Measurements from ENCODE around the gene UQCR10.

The UQCR10 gene

DNA sequence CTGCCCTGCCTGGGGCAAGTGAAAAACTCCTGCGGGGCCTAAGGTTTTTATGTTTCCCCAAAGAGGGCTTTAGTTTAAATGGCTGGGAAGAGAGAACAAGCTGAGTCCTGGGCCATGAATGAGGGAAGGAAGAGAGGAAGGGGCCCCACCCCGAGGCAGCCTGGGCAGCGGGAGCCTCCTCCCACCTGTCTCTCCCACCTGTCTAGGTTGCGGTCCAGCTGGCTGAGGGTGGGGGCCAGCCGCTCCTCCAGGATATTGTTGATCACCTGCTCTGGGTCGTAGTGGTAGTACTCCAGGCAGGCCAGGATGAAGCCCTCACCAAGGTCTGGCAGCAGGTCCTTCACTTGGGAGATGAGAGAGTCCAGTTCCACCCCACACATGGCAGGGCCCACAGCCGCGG, 34.6 kb downstream of the UQCR10 start:
- peak; percentile 19 for DNase-seq
- Histone ChIP-seq H3K27me3 (ENCODE audit: insufficient read depth, low read depth, severe bottlenecking) (no peaks in the 10 kb centered on the region), H3K4me3 (ENCODE audit: low read depth, low read length) (no peak overlapping the region), H3K36me3 (peaks cover 76% of the 10 kb centered on the region), H3K9me3 (ENCODE audit: severe bottlenecking) (no peaks in the 10 kb centered on the region), H3K27ac (no peak overlapping the region)
- TF ChIP-seq, protein P1, sequence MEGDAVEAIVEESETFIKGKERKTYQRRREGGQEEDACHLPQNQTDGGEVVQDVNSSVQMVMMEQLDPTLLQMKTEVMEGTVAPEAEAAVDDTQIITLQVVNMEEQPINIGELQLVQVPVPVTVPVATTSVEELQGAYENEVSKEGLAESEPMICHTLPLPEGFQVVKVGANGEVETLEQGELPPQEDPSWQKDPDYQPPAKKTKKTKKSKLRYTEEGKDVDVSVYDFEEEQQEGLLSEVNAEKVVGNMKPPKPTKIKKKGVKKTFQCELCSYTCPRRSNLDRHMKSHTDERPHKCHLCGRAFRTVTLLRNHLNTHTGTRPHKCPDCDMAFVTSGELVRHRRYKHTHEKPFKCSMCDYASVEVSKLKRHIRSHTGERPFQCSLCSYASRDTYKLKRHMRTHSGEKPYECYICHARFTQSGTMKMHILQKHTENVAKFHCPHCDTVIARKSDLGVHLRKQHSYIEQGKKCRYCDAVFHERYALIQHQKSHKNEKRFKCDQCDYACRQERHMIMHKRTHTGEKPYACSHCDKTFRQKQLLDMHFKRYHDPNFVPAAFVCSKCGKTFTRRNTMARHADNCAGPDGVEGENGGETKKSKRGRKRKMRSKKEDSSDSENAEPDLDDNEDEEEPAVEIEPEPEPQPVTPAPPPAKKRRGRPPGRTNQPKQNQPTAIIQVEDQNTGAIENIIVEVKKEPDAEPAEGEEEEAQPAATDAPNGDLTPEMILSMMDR (IDR thresholded peaks at IDR 0.05; ENCODE audit: low read depth, low read length): no peak

DNA sequence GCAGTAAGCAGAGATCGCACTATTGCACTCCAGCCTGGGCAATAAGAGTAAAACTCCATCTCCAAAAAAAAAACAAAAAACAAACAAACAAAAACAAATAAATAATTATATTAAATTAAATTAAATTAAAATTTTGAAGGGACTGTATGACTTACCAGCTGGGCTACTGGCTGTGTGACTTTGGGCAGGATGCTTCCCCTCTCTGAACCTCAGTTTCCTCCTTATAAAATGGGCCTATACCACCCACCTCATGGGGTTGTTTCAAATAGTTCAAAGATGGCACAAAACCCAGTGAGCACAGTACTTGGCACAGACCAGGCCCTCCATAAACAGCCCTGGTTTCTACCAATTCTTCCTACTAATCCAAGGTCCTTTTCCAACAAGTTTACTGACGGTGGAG, 36.0 kb downstream of the UQCR10 start:
- TF ChIP-seq, protein P1 (IDR thresholded peaks at IDR 0.05; ENCODE audit: low read depth, low read length): no peak
- Histone ChIP-seq H3K27ac (no peak overlapping the region), H3K27me3 (ENCODE audit: insufficient read depth, low read depth, severe bottlenecking) (no peaks in the 10 kb centered on the region), H3K9me3 (ENCODE audit: severe bottlenecking) (no peaks in the 10 kb centered on the region), H3K4me3 (ENCODE audit: low read depth, low read length) (no peak overlapping the region), H3K36me3 (peaks cover 79% of the 10 kb centered on the region)
- no peak for DNase-seq

DNA sequence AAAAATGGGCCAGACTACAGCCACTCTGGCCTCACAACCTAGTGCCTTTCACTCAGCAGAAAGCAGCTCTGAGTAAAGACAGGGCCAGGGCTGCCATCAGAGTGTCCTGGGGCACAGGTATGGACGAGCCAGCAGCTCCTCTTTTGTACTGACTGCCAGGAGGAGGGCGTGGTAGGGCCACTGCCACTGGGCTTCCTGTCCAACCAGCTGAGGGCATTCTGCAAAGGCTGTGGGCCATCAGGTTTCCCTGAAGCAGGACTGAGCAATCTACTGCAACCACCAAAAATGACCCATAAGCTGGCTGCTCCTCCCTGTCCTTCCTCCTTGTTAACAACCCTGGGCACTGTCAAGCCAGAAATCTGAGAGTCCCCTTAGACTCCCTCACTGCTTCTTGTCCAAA, 37.8 kb downstream of the UQCR10 start:
- H3K4me3 ChIP-seq (ENCODE audit: low read depth, low read length): no peak overlapping the region
- no peak for DNase-seq
- peaks cover 71% of the 10 kb centered on the region for H3K36me3 ChIP-seq
- no peaks in the 10 kb centered on the region for H3K27me3 ChIP-seq (ENCODE audit: insufficient read depth, low read depth, severe bottlenecking)
- H3K27ac ChIP-seq: no peak overlapping the region
- TF ChIP-seq, protein P1 (IDR thresholded peaks at IDR 0.05; ENCODE audit: low read depth, low read length): no peak
- H3K9me3 ChIP-seq (ENCODE audit: severe bottlenecking): no peaks in the 10 kb centered on the region

DNA sequence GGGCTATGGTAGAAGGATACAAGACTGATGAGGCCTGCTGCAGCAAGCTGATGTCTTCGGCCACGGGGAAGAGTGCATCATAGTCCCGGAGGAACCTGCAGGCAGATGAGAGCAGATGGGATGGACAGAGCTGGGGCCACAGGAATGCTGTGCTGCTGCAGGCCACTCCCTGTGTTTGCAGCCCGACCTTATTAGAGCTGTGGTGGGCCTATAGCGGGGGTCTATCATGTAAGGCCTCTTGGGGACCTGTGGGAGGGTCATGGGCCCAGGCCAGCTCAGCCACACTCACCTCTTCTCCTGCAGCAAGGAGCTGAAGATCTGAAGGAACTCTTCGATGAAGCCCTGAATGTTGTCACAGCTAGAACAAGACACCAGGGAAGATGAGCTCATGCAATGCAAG, 39.0 kb downstream of the UQCR10 start:
- H3K4me3 ChIP-seq (ENCODE audit: low read depth, low read length): no peak overlapping the region
- no peaks in the 10 kb centered on the region for H3K27me3 ChIP-seq (ENCODE audit: insufficient read depth, low read depth, severe bottlenecking)
- no peak overlapping the region for H3K27ac ChIP-seq
- DNase-seq: no peak
- TF ChIP-seq, protein P1 (IDR thresholded peaks at IDR 0.05; ENCODE audit: low read depth, low read length): no peak
- peaks cover 68% of the 10 kb centered on the region for H3K36me3 ChIP-seq
- H3K9me3 ChIP-seq (ENCODE audit: severe bottlenecking): no peaks in the 10 kb centered on the region

DNA sequence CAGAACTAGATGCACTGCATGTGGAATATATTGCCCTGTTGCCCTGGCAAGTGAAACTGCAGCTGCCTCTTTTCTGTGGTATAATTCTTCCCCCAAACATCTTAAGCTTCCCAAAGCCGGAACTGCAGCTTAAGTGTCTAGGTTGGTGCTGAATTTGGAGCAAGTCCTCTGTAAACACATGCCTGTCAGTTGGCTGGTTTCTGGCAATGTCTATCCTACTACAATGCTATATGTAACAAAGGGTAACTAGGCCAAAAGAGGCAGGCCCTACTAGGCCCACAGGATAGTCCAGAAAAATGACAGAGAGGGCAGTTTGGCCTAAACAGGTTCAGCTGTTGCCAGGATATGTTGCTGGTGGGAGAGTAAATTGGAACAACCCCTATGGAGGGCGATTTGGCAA, 43.0 kb downstream of the UQCR10 start:
- H3K27me3 ChIP-seq (ENCODE audit: insufficient read depth, low read depth, severe bottlenecking): no peaks in the 10 kb centered on the region
- H3K27ac ChIP-seq: no peak overlapping the region
- H3K36me3 ChIP-seq: peaks cover 71% of the 10 kb centered on the region
- no peaks in the 10 kb centered on the region for H3K9me3 ChIP-seq (ENCODE audit: severe bottlenecking)
- TF ChIP-seq, protein P1 (IDR thresholded peaks at IDR 0.05; ENCODE audit: low read depth, low read length): no peak
- DNase-seq: no peak
- H3K4me3 ChIP-seq (ENCODE audit: low read depth, low read length): no peak overlapping the region

DNA sequence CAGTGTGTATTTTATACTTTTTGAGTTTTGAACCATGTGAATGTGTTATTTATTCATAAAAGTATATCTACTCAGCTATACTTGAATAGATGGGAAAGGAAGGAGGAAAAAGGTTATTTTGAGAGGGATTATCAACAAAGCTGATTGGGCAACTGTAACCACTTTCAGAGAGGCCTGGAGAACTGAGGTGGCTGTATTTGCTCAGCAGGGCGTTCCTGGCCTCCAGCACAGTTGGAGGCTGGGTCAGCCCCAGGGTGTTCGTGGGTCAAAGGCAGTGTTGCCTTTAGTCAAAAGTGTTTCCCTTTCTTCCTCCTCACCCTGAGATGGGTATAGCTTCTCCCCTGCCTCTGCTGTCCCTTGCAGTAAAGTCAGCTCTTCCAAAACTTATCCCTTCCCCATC, 44.2 kb downstream of the UQCR10 start:
- TF ChIP-seq, protein P1 (IDR thresholded peaks at IDR 0.05; ENCODE audit: low read depth, low read length): no peak
- Histone ChIP-seq H3K27me3 (ENCODE audit: insufficient read depth, low read depth, severe bottlenecking) (no peaks in the 10 kb centered on the region), H3K36me3 (peaks cover 60% of the 10 kb centered on the region), H3K9me3 (ENCODE audit: severe bottlenecking) (no peaks in the 10 kb centered on the region), H3K27ac (no peak overlapping the region), H3K4me3 (ENCODE audit: low read depth, low read length) (no peak overlapping the region)
- no peak for DNase-seq
